Urothelium cell line (cell line): ENCODE measurements around the gene ZDHHC8.
"Not testable (repeated sequence)": the region's sequence is repeated elsewhere in the genome, so short reads cannot be mapped to it uniquely, and the experiment has no call there.

Experiments
- DNase-seq: peaks from one replicate; pipeline ENCODE4 v3.0.0; 2011; ENCODE audit warnings: low spot score, mixed read lengths
- FAIRE-seq: peaks from 2 replicates; lab custom pipeline; 2011; peaks lifted over from hg19 to GRCh38; lab: Jason Lieb, UNC

The ZDHHC8 gene

DNA sequence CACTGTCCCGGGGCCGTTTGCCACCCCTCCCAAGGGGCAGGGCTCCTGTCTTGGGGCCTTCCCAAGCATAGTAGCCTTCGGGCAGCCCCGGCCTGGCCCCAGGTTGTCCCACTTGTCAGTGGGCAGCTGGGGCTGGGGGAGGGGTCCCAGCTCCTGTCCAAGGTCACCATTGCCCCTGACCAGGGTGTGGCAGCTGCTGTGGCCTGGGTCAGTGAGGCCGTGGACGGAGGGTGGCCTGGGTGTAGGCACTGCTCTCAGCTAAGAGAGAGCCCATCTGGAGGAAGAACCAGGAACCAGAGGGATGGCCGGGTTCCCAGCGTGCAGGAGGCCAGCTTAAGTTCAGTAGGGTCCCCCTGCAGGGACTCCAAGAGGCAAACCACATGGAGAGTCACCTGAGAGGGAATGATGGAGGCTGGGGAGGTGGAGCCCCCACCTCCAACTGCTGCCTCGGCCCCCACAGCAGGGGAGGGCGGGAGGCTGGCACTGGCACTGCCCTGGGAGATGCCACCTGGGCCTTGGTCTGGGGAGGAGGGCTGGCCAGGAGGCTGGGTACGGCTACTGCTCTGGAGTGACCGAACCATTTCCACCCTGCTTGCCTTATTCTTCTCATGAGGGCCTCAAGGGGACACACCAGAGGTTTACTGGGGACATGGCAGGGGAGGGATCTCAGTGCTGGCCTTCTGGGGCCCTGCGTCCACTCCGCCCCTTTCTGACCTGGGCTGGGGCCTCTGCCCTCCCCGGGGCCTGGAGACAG lies 26.0 kb downstream of the ZDHHC8 start:
- FAIRE-seq (no peak), DNase-seq (no peak)

DNA sequence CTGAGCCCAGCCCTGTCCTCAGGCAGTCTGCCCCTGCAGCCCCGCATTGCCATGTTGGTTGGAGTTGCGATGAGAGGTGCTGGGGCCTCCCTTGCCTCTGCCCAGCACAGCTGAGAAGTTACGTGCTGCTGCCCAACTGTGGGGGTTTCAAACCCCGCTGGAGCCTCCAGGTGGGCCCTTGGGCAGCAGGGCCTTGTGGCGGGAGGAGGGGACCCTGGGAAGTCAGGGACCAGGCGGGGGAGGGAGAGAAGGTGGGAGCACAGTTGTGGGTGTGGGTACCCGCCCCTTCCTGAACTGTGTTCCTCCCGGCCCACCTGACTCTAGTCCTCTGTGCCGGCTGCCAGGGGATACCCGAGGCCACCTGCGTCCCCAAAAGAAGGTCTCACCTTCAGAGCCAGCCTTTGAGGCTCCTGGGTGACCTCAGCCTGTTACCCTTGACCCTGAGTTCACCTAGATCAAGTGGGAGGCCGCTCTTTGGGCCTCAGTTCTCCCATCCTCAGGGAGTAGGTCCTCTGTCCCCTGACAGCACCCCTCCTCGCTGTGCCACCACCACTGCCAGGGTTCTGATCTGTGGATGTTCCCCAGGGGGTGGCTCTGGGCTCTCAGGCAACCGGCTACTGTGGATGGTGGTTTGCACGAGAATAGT lies 26.9 kb downstream of the ZDHHC8 start:
- DNase-seq (no peak), FAIRE-seq (no peak)

DNA sequence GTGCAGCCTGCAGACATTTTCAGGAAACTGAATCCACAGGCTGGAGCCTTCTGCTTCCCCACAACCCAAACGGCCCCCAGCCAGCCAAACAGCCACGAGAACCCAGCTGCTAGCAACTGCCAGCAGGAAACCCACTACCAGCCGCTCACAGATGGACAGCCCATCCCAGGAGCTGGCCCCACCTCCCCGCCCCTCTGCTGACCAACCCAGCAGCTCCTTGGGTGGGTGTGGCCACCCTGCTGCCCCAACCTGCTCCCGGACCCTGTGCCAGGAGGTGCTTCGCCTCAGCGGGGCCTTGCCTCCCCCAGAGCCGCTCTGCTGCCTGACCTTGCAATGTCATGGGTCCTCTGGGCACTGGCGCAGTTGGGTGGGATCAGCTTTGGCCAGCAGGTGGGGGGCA lies 27.5 kb downstream of the ZDHHC8 start:
- FAIRE-seq (no peak), DNase-seq (no peak)

DNA sequence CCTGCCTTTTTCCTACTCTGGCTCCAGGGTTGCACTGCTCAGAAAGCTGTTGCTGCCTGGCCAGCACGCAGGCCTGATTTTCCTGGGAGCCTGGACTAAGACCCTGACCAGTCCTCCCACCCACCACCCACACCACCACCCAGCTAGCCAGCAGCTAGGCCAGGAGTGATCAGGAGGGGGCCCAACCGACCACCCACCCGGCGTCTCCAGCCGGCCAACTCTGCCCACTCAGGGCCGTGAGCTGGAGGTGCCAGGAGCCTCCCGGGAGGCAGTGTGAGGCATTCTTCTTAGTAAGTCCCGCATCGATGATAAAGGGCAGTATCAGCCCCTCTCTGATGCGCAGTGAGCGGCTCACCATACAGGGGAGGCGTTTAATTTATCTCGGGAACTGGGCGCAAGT lies 27.9 kb downstream of the ZDHHC8 start:
- not testable (repeated sequence) for FAIRE-seq

DNA sequence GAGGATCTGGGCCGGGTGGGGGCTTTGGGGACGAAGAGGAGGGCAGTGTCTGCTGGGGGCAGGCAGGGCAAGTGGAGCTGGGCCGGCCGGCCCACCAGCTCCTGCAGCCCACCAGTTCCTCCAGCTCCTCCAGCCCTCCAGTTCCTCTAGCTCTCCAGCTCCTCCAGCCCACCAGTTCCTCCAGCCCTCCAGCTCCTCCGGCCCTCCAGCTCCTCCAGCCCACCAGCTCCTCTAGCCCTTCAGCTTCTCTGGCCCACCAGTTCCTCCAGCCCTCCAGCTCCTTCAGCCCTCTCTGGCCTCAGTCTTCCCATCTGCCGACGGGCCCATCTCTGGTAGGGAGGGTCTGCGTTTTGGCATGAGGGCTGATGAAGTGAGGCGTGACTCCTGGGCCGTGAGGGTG lies 28.4 kb downstream of the ZDHHC8 start:
- FAIRE-seq: no peak
- DNase-seq: no peak

More for the DNA sequence above, 27.9 kb downstream of the ZDHHC8 start:
- not testable (repeated sequence) for DNase-seq

DNA sequence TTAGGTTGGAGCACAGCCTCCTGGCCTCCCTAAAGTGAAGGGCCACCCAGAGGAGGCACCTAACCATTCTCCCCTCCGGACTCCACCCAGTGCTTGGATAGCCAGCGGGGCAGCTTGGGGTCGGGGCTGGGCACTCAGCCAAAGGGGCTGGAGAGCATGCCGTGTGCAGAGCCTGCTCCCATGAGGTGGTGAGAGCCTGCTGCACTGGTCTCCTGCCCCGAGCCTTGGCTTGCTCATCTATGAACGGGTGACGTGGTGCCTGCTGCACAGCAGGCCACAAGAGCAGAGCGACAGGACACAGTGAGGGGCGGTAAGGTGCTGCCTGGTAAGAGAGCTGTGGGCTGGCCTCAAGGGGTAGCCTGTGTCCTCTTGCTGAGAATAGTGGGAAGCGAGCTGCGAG lies 33.3 kb downstream of the ZDHHC8 start:
- FAIRE-seq: peak; percentile 97
- no peak for DNase-seq

DNA sequence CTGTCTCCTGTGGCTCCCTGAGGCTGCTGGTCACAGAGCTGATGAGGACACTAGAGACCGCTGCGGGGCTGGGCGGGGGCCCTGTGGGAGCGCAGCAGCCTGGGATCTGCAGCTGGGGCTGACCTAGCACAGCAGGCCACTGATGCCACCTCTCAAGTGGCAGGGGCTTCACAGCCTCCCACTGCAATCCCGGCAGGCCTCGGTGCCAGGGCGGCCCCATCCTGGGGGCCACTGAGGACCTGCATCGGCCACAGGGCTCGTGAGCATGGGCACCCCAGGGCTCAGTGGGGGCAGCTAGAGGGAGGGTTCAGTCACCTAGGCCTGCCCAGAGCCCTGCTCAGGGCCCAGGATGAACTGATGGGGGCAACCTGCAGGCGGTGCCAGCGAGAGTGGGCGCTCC lies 33.8 kb downstream of the ZDHHC8 start:
- FAIRE-seq (no peak), DNase-seq (no peak)

DNA sequence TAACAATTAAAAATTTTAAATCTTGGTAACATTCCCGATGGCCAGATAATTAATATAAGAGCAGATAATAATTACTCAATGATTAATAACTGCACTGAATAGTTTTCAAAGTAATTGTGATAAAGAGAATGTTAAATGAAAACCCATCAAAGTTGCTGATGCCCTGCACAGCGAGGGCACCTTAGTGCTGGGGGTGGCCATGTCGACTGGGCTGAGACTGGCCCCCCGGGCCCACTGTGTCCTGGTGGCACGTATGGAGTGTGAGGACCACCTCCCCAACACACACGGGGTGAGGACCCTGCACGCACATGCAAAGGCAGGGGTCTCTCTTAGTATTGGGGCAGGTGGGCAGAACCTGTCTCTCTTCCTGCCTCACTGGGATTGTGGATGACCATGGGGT lies 34.3 kb downstream of the ZDHHC8 start:
- FAIRE-seq (no peak), DNase-seq (no peak)

DNA sequence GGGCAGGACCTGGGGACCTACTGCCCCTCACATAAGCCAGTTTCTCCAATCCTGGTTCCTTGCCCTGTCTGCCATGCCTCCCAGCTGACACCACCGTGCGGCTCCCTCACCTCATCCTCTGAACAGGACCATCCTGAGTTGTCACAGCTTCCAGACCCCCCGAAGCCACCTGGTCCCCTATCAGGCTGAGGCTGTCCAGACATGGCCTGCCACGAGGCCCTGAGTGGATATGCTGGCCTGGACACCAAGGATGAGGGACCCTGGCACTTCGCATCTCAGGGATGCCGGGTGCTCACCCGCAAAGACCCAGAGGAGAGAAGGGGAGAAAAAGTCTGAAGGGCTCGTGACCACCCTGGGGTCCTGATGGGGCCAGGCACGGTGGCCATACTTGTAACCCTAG lies 35.1 kb downstream of the ZDHHC8 start:
- FAIRE-seq (no peak), DNase-seq (no peak)

DNA sequence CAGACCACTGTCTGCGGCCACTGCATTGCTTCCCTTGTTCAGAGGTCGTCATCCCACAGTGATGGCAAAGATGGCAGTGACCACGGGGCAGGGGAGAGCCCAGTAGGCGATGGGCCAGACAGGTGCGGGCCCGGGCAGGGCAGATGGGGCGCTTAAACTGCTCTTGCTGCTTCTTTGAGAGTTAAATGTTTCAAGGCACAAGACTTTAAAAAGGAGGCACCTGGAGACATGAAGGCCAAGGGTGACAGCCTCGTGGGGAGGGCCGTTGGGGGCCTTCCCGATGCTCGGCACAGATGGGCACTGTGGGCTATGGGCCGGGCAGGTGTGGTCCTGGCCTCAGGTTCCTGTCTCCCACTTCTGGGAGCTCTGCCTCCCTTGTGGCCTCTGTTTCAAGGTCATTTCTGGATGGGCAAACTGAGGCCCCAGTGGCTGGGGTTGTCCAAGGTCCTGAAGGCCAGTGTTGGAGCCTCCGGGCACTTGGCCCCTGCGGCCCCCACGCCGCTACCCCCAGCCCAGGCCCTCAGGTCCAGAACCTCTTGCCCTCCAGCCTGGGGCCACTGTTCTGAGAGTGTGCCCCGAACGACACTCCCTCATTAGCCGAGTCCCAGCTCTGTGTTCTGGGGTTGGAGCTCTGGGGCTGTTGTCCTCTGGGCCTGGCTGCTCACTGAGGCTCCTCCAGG lies 36.2 kb downstream of the ZDHHC8 start:
- no peak for FAIRE-seq
- no peak for DNase-seq

DNA sequence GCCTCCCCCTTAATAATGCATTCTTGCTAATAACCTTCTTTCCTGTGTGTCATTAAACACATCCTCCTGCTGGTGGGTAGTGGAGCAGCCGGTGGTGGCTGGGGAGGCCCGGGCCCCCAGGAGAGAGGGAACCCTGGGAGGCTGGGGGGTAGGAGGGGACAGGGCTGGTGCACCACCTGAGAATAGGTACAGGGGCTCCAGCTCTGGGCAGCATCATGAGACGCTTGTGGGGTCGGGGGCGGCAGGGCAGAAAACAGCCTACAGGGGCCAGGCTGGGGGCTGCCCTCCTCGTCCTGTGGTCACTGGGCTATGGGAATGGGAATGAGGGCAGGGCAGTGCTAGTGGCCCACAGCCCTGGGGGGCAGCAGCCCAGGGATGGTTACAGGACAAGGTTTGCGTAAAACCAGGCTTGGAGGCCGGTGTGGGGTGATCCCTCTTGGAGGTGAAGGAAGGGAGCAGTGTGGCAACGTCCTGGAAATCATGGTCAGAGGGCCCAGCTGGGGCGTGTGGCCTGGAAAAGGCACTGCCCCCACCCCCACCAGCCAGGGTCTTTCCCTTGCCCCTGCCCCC lies 37.7 kb downstream of the ZDHHC8 start:
- FAIRE-seq (no peak), DNase-seq (no peak)

DNA sequence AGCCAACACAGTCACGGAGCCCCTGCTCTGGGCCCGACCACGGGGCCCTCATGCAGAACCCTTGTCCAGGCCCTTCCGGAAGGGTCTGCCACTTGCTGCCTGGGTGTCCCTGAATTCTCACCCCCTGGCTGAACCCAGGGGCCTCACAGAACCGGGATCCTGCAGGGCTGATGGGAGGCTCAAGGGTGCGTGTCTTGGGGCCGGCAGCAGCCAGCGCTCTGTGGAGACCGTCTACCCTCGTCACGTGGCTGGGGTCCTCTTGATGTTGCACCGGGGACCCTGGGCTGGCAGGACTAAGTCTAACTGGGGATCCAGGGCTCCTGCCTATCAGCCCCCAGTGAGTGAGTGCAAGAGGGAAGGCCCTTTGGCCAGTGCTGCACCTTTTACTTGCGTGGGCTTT lies 38.6 kb downstream of the ZDHHC8 start:
- DNase-seq (no peak), FAIRE-seq (peak; percentile 46)

DNA sequence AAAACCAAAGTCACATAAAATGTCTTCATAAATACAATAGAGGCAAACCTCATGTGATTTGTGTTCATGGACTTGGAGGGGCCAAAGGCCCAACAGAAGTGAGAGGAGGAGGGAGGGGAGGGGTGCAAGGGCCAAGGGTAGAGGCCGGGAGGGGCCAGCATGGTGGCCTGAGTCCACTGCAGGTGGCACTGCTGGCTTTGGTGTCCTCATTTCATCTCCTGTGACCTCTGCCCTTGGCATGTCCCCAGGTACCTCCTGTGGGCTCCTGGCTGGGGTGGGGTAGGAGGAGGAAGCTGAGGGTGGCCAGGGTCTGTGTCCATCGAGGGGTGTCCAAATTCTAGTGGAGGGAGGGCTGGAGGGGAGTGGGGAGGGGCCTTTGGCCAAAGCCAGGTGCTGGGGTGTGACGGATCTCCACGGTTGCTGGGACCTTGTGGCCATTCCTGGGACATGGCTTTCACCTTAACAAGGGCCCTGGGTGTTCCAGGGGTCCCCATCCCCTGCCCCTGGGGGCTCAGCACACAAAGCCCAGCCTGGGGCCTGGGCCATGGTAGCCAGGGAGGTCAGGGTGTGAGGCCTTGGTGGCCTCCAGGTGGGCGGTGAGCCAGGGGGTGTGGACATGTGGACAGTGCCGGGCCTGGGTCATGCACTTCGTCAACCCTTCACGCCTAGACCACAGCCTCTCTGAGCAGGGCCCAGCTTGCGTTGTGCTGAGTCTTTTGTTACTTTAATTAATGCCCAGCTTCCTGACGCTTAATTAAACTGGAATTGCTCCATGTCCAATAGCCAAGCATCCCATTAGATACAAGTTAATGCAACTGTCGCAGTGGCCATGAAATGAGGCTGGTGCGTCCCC lies 39.9 kb downstream of the ZDHHC8 start:
- no peak for DNase-seq
- FAIRE-seq: no peak

DNA sequence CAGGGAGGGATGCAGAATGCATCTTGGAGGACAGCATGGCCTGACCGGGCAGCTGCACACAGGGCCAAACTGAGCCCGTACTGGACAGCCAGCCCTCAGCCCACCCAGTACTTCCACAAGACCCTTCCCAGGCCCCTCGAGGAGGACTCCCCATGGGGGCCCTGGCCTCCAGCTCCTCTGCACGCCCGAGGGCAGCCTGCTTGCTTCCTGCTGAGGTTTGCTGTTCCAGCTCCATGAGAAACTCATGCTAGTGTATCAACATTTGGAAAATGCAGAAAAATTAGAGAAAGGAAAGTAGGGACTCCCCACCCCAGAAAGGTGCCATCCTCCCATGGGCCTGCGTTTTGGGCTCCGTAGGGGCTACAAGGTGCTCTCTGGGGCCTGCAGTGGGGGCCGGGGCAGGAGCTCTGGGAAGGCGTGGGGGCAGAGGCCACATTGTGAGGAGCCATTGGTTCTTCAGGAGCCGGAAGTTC lies 40.6 kb downstream of the ZDHHC8 start:
- DNase-seq (no peak), FAIRE-seq (no peak)

DNA sequence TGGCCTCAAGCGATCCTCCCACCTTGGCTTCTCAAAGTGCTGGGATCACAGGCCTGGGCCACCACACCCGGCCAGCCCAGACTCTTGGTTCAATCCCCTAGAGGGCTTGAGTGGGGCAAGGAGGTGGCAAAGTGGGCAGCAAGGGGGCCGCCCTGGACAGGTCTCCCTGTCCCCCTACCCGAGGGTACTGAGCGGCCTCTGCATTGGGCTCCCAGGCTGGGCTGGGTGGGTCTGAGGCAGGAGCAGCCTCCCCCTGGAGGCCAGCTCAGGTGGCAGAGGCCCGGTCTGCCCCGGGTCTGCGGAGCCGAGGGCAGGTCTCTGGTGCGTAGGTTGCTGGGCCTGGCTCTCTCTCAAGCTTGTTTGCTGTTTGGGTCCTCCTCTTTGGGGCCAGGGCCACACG lies 41.6 kb downstream of the ZDHHC8 start:
- FAIRE-seq: no peak
- DNase-seq: no peak

DNA sequence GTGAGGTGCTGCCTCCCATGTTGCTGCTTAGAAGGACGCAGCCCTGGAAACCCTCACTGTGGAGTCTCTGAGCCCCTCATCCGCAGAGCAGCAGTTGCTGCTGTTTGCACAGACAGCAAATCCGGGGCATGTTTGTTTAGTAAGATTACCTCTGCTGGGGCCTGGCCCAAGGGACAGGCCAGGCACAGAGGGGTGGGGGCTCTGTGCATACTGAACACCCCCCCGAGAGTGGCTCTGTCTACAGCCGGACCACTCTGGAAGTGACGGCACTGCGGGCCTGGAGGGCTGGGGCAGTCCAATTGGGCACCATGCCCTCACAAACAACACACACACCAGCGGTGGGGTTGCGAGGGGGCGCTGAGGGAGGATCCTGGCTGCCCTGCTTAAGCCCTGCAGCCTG lies 42.2 kb downstream of the ZDHHC8 start:
- FAIRE-seq (peak; percentile 56), DNase-seq (no peak)

DNA sequence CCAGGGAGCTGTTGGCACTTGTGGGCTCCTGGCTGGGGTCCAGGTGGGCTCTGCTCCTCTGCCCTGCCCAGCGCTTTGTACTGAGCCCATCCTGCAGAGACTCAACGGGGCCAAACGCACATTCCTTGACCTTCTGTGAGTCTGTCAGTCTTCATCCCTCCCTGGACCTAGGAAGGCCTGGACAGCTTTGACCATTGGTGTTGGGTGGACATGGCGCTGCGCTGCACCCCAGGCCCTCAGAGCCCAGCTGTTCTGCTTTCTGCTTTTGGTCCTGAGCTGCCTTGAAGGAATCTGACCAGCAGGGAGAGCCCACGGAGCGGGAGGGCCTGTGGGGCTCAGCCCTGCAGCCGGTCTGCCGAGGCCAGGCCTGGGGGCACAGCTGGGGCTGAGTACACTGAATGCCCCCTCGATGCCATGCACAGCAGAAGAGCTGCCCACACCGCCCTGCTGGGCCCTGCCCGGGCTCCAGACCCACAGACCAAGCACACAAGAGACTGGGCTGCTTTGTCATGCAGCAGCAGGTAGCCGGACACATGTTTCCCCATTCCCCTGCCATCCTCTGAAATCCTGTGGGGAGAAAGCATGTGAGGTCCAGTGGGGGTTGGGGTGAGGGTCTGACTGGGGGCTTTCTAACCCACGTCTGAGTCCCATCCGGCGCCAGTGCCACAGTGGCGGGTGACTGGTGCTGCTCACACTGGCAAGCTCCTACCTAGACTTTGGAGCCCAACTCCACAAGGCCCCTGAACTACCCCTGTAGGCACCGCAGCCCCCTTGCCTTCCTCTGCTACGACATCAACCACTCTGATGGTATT lies 43.4 kb downstream of the ZDHHC8 start:
- DNase-seq (no peak), FAIRE-seq (peak; percentile 74)

DNA sequence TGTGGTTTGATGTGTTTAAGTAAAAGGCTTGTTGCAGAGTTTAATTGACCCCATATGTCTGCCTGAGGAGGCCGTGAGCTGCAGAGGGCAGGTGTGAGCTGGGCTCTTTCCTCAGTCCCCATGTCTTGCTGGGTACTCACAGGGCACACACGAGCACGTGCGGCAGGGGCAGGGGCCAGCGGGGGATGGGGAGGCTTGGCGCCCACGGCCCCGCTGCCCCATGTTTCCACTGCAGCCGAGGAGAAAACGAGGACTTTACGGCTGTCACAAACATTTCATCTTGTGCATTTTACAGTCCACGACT lies 43.9 kb downstream of the ZDHHC8 start:
- FAIRE-seq (no peak), DNase-seq (no peak)

DNA sequence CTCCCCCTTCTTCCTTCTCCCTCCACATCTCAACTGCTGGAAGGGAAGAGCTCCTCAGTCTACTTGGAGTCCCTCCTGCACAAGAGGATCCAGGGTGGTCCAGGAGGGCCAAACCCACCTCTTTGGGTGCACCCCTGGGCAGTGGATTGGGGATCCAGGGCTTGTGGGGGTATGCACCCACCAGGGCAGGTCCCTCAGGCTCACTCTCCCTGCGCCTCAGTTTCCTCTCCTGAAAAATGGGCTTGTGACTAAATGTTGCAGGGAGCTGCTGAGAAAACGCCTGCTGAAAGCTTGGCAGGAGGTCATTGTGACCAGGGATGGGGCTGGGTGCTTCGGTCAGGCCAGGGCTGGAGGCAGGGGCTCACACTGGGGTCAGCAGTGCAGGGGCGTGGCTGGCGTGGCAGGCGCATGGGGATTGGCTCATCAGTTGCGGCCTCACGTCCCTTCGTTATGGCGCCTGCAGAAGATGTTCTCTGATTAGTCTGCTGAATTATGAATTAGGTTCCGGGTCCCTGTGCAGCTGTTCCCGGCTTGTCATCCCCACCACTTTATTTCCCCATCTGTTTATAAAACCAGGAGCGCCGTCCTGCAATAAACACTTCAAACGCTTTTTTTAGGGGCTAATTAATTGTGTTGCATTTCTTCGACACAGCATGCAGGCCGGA lies 44.9 kb downstream of the ZDHHC8 start:
- DNase-seq (no peak), FAIRE-seq (no peak)
